ENCODE measurements around the gene POLA2.

GRCh38 chr11:65218446-65218845 lies 43.3 kb upstream of the POLA2 start:
- TF ChIP-seq, protein P1, sequence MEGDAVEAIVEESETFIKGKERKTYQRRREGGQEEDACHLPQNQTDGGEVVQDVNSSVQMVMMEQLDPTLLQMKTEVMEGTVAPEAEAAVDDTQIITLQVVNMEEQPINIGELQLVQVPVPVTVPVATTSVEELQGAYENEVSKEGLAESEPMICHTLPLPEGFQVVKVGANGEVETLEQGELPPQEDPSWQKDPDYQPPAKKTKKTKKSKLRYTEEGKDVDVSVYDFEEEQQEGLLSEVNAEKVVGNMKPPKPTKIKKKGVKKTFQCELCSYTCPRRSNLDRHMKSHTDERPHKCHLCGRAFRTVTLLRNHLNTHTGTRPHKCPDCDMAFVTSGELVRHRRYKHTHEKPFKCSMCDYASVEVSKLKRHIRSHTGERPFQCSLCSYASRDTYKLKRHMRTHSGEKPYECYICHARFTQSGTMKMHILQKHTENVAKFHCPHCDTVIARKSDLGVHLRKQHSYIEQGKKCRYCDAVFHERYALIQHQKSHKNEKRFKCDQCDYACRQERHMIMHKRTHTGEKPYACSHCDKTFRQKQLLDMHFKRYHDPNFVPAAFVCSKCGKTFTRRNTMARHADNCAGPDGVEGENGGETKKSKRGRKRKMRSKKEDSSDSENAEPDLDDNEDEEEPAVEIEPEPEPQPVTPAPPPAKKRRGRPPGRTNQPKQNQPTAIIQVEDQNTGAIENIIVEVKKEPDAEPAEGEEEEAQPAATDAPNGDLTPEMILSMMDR (IDR thresholded peaks at IDR 0.05): no peak
- no peak for TF ChIP-seq POLR2A (IDR thresholded peaks at IDR 0.05)
- TF ChIP-seq POLR2AphosphoS5 (IDR thresholded peaks at IDR 0.05): no peak
